Measurements from ENCODE around the gene ADAMTS15. TPM values are rescaled to one million over a fixed set of nuclear protein-coding genes. Genes with fewer than 3 reads are reported as not detected.

Gene ADAMTS15
- total RNA-seq, 1 experiment from 2014 or later: 0.70 TPM

GRCh38 chr11:130402570-130402969 is 45.9 kb upstream of the ADAMTS15 start:
- H3K4me3 Mint-ChIP-seq (ENCODE audit: unreplicated experiment): no peak overlapping the region
- no peak overlapping the region for H3K27ac Mint-ChIP-seq (ENCODE audit: low read depth, unreplicated experiment)
- H3K4me1 Mint-ChIP-seq (ENCODE audit: insufficient read depth, unreplicated experiment): peaks cover 19% of the 10 kb centered on the region
- BruUV-seq (replicated peaks): no TSS peak
- no peak for DNase-seq (ENCODE audit: unreplicated experiment)
- H3K36me3 Mint-ChIP-seq (ENCODE audit: insufficient read depth, unreplicated experiment): no peaks in the 10 kb centered on the region
- POLR2A ChIA-PET: no interaction called here
- CTCF ChIA-PET: no interaction called here
- intact Hi-C loops (cut with micrococcal nuclease): no loop called here
- no peaks in the 10 kb centered on the region for H3K9me3 Mint-ChIP-seq (ENCODE audit: unreplicated experiment)
- peaks cover 33% of the 10 kb centered on the region for H3K27me3 Mint-ChIP-seq (ENCODE audit: insufficient read depth, unreplicated experiment)
- no peak for TF ChIP-seq CTCF (IDR thresholded peaks at IDR 0.05; ENCODE audit: unreplicated experiment)

- intact Hi-C loops (cut with micrococcal nuclease): no loop called here
- H3K4me3 Mint-ChIP-seq (ENCODE audit: unreplicated experiment): no peak overlapping the region
- TF ChIP-seq CTCF (IDR thresholded peaks at IDR 0.05; ENCODE audit: unreplicated experiment): no peak
- DNase-seq (ENCODE audit: unreplicated experiment): peak; percentile 64
- H3K9me3 Mint-ChIP-seq (ENCODE audit: unreplicated experiment): no peaks in the 10 kb centered on the region
- peaks cover 25% of the 10 kb centered on the region for H3K4me1 Mint-ChIP-seq (ENCODE audit: insufficient read depth, unreplicated experiment)
- ChIA-PET POLR2A (interaction anchor here (1.3 kb wide), 1 partner anchor 14 kb away, joined by 5 read pairs; no protein-coding TSS in a partner anchor), CTCF (interaction anchor here (0.7 to 0.9 kb wide), 5 partner anchors 29 to 242 kb away, joined by 3 read pairs; no protein-coding TSS in a partner anchor)
- peak overlapping the region; percentile 32 for H3K27ac Mint-ChIP-seq (ENCODE audit: low read depth, unreplicated experiment)
- H3K36me3 Mint-ChIP-seq (ENCODE audit: insufficient read depth, unreplicated experiment): no peaks in the 10 kb centered on the region
- BruUV-seq (replicated peaks): no TSS peak
- H3K27me3 Mint-ChIP-seq (ENCODE audit: insufficient read depth, unreplicated experiment): peaks cover 25% of the 10 kb centered on the region
These were observed 45.1 kb upstream of the ADAMTS15 start for GRCh38 chr11:130403271-130403804.

- ChIA-PET POLR2A (interaction anchor here (1.3 kb wide), 1 partner anchor 14 kb away, joined by 5 read pairs; no protein-coding TSS in a partner anchor), CTCF (interaction anchor here (0.8 to 1.0 kb wide), 3 partner anchors 14 to 191 kb away, joined by 3 to 4 read pairs (median 3); no protein-coding TSS in a partner anchor)
- no peak overlapping the region for H3K4me3 Mint-ChIP-seq (ENCODE audit: unreplicated experiment)
- H3K27me3 Mint-ChIP-seq (ENCODE audit: insufficient read depth, unreplicated experiment): peaks cover 19% of the 10 kb centered on the region
- no TSS peak for BruUV-seq (replicated peaks)
- no peak for DNase-seq (ENCODE audit: unreplicated experiment)
- H3K4me1 Mint-ChIP-seq (ENCODE audit: insufficient read depth, unreplicated experiment): peaks cover 25% of the 10 kb centered on the region
- no peak for TF ChIP-seq CTCF (IDR thresholded peaks at IDR 0.05; ENCODE audit: unreplicated experiment)
- no peak overlapping the region for H3K27ac Mint-ChIP-seq (ENCODE audit: low read depth, unreplicated experiment)
- intact Hi-C loops (cut with micrococcal nuclease): no loop called here
- no peaks in the 10 kb centered on the region for H3K36me3 Mint-ChIP-seq (ENCODE audit: insufficient read depth, unreplicated experiment)
- no peaks in the 10 kb centered on the region for H3K9me3 Mint-ChIP-seq (ENCODE audit: unreplicated experiment)
These were observed 44.5 kb upstream of the ADAMTS15 start for GRCh38 chr11:130403967-130404366.

- H3K36me3 Mint-ChIP-seq (ENCODE audit: insufficient read depth, unreplicated experiment): no peaks in the 10 kb centered on the region
- peaks cover 11% of the 10 kb centered on the region for H3K27me3 Mint-ChIP-seq (ENCODE audit: insufficient read depth, unreplicated experiment)
- intact Hi-C loops (cut with micrococcal nuclease): no loop called here
- POLR2A ChIA-PET: interaction anchor here (1.3 kb wide), 1 partner anchor 13 kb away, joined by 5 read pairs; no protein-coding TSS in a partner anchor
- no peaks in the 10 kb centered on the region for H3K9me3 Mint-ChIP-seq (ENCODE audit: unreplicated experiment)
- CTCF ChIA-PET: interaction anchor here (1.0 kb wide), 1 partner anchor 15 kb away, joined by 4 read pairs; no protein-coding TSS in a partner anchor
- no peak for TF ChIP-seq CTCF (IDR thresholded peaks at IDR 0.05; ENCODE audit: unreplicated experiment)
- H3K27ac Mint-ChIP-seq (ENCODE audit: low read depth, unreplicated experiment): no peak overlapping the region
- BruUV-seq (replicated peaks): no TSS peak
- H3K4me3 Mint-ChIP-seq (ENCODE audit: unreplicated experiment): no peak overlapping the region
- H3K4me1 Mint-ChIP-seq (ENCODE audit: insufficient read depth, unreplicated experiment): peaks cover 25% of the 10 kb centered on the region
- DNase-seq (ENCODE audit: unreplicated experiment): no peak
These were observed 43.7 kb upstream of the ADAMTS15 start for GRCh38 chr11:130404727-130405126.
